HG02885 (cell line): ENCODE measurements around the gene CPN1.
"Not testable (repeated sequence)": the region's sequence is repeated elsewhere in the genome, so short reads cannot be mapped to it uniquely, and the experiment has no call there.

Experiments
- ATAC-seq: cut with Tn5 transposase; IDR thresholded peaks from one replicate; pipeline ENCODE4 v1.9.1; 2021; ENCODE audit warnings: mild to moderate bottlenecking; ENCODE audit not compliant: unreplicated experiment, poor library complexity

The CPN1 gene

DNA sequence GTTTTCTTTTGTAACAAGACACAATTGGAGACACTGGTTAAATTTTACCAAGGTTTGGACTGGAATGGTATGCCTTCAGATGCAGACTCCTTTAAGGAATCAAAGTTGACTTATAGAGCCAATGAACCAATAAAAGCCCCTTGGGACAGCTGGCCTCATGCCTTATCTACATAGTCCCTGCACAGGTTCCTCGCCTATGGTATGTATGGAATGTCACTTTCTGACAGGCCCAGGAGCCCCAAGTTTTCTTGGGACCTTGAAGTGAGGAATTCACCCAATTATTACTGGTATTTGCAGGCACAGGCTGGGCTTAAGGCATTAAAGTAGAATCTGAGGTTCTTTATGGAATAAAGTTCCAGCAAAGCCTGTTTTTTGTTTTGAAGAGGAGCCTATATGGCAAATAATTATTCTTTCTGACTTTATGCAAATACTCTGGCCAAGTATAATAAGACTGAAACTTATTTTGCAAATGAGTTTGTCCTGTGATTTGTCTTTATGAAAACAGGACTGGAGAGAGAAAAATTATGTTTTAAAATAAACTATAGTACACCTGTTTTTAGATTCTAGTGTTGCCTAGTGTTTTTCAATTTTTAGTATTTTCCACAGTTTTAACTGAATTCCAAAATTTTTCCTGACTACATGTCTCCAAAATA lies 47.8 kb downstream of the CPN1 start:
- ATAC-seq: no peak

DNA sequence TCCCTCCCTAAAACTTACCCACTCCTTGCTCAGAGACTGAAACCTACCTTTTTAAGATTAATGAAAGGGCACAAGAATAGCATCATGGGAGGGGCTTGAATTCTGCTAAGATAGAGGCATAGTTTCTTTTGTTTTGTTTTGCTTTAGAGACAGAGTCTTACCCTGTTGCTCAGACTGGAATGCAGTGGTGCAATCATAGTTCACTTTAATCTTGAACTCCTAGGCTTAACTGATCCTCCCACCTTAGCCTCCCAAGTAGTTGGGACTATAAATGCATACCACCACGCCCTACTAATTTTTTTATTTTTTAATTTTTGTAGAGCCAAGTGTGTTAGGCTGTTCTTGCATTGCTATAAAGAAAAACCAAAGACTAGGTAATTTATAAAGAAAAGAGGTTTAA lies 54.3 kb downstream of the CPN1 start:
- no peak for ATAC-seq

DNA sequence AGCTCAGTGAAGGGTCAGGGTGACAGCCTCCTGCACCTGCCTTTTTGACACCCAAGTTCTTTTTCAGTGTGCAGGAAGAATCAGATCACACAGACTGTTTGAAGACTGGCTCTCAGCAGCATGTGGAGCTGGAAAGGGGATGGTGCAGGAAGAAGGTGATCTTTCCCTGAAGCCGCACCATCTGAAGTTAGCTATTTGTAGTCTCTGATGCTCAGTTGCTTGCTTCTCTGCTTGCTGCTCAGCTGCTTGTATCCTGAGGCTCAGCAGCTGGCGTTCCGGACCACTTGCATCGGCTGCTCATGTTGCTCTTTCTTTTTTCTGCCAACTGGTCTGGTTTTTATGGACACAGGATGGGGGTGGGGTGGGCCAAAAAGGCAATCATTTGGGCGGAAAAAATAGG lies 56.1 kb downstream of the CPN1 start:
- no peak for ATAC-seq

DNA sequence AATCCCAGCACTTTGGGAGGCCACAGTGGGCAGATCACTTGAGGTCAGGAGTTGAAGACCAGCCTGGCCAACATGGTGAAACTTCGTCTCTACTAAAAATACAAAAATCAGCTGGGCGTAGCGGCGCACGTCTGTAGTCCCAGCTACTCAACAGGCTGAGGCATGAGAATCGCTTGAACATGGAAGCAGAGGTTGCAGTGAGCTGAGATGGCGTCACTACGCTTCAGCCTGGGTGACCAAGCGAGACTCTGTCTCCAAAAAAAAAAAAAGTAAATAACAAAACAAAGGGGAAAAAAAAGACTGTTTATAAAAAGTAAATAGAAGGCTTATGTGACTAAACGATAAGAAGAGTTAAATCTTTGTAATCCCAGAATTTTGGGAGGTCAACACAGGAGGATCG lies 56.9 kb downstream of the CPN1 start:
- no peak for ATAC-seq

DNA sequence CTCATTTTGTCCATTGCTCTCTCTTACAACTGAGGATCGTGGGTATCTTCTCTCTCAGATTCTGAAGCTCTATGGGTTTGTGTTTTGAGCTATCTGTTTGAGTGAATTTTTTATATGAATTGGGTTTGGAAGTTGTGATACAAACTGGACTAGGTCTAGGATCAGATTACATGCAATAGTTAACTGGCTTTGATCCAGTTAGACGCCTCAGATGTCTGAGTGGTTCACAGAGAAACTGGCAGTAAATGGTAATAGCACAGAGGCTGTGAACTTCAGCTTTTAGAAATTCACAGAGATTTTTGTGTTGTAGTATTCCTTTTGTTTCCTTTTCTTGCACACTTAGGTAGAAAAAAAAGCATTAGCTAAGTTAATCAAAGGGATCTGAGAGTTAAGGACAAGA lies 59.3 kb downstream of the CPN1 start:
- ATAC-seq: no peak

DNA sequence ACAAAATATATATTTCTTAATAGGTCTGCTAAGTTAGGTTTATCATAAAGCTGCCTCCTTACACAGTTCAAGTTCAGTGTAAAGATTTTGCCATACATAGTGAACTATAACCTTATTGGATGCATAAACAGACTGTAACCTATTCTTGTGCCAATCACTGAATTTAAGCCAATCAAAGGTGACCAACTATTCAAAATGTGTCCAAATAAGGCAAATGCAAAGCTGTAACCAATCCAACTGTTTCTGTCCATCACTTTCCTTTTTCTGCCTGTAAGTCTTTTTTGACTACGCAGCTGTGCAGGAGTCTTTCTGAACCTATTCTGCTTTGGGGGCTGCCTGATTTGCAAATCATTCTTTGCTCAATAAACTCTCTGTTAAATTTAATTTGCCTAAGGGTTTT lies 60.3 kb downstream of the CPN1 start:
- ATAC-seq: no peak

DNA sequence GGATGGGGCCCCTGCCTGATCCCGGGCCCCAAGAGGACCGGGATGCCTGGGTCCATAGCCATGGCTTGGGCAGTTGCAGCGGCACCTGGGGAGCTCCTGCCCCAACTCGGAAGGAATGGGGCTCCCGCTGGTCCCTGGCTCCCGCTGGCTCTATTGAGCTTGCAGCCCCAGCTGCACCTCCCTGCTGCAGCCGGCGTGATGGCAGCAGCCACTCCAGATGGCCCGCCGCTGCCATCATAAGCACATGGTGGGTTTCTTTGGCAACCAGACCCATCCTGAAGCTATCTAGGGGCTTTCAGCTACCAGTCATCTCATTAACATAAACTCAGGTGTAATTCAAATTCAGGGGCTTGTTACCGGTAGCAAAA lies 60.8 kb downstream of the CPN1 start:
- ATAC-seq: no peak

DNA sequence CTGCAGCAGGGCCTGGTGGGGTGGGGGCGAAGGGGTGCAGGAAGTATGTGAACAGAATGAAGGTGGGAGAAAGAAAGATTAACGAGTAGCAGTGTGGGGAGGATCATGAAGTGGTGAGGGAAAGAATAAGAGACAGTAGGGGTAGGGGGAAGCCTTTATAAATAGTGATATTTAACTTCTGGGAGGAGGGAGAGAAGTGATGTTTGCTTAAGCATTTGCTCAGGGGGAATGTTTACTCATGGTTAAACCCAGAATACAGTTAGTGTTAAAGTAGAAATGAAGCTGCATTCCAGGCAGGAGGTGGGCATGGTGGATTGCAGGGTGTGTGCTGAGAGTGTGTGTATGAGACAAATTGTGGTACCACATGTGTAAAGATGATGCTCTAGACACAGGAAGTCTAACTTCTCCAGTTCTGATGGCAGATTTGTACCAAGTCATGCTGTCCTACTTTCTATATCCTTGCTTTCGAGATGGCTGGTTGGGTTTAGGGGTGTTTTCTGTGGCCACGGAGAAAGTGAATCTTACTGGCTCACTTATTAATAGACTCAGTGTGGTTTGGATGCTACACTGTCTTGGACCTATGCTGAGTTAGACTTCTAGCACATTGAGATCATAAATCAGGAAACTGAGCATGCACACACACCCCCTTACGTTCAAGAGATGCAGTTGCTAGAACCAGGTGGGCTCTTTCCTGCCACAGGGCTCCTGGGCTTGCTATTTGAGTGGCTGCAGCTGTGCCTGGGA lies 61.4 kb downstream of the CPN1 start:
- ATAC-seq: peak; percentile 64

DNA sequence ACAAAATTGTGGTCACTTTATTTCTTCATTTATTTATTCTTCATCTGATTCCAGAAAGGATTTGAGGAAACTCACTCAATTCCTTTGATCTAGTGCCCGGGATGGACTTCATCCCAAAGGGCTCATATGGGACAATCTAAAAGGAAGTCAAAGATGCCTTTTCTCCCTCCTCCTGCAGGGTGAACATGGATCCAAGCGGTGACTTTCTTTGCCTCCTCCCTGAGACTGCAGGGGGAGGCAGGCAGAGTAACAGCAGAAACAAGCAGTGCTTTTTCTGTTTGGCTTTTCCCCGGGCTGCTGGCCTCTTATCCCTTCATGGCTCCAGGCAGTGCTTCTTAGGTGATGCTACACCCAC lies 61.9 kb downstream of the CPN1 start:
- no peak for ATAC-seq

DNA sequence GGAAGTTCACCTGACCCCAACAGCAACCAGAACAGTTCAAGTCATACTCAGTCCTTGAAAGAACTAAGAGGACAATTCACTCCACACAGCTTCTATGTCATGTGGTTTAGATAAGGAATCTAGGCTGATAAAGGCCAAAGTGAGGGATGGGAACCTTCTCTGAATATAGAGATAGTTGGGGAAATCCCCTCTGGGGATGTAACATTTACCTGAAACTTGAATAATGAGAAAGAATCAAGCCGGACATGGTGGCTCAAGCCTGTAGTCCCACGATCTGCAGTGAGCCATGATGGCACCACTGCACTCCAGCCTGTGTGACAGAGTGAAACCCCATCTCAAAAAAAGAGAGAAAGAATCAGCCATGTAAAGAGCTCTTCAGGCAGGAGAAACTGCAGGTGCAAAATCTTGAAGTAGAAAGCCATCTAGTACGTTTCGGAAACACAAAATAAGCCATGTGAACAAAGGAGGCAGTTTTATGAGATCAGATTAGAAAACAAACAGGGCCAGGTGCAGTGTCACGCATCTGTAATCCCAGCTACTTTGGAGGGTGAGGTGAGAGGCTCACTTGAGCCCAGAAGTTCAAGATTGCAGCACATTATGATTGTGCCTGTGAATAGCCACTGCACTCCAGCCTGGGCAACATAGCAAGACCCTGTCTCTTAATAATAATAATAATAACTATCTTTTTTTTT lies 67.5 kb downstream of the CPN1 start:
- ATAC-seq: peak; percentile 58

DNA sequence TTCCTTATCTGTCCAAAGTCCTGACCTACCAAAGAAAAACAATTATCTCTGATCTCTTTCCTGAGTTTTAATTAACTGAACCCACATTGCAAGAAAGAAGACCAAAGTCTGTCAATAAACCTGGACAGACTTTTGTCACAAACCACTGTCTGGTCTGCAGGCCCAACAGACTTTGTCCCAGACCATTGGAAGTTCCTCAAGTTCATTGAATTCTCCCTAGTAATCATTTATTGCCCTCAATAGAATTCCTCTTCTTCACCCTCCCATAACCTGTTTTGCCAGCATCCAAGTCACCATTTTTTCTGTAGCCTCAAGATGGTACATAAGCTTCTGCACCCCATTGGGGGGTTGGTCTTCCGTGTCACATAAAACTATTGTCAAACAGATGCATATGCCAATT lies 68.0 kb downstream of the CPN1 start:
- no peak for ATAC-seq

DNA sequence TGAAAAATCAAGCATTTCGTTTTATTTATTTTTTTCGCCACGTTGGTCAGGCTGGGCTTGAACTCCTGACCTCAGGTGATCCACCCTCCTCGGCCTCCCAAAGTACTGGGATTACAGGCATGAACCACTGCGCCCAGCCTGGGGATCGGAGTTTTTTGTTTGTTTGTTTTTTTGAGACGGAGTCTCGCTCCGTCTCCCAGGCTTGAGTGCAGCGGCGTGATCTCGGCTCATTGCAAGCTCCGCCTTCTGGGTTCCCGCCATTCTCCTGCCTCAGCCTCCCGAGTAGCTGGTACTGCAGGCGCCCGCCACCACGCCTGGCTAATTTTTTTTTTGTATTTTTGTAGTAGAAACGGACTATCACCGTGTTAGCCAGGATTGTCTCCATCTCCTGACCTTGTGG lies 69.8 kb downstream of the CPN1 start:
- not testable (repeated sequence) for ATAC-seq

DNA sequence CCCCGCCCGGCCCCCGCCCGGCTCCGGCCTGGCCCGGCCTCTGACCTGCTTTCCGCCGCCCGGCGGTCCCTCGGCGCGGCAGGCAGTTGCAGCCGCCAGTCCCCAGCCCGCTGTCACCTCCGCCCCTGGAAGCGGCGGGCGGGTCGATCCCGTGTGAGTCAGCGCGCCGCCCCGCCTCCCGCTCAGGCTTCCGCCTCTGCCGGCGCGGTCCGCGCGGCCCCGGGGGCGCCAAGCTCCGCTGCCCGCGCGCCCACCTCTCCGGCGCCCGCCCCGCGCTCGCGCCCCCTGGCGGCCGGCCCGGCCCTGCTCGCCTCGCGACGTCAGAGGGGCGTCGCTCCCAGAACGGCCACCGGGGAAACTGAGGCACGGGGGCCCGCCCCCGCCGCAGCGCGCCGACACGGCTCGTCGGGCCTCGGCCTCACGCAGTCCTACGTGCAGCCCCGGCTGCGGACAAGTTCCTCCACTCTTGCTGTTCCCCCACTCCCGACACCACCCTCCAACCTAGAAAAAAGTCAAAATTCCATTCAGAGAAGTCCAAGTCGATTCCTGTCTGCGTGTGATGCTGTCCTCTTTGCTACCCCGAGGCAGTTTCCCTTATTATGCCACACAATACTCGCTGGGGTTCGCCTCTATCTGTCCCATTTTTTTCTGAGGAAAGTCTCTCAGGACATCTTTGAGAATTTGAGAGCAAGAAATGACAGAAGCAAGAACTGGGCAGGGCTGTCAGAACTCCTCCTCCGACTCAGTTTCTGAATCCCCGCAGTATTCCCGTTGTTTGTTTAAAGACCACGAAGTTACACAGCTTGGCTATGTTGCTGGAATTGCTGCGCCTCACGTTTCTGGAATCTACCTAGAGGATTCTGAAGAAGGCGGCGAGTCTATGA lies 71.6 kb downstream of the CPN1 start, which contains the start of gene DNMBP:
TSS of gene DNMBP (minus strand) at position 155 of the 884 bp plus-strand sequence. CDS start 37,823 bp downstream, outside the sequence.
- ATAC-seq: peak; percentile 73

DNA sequence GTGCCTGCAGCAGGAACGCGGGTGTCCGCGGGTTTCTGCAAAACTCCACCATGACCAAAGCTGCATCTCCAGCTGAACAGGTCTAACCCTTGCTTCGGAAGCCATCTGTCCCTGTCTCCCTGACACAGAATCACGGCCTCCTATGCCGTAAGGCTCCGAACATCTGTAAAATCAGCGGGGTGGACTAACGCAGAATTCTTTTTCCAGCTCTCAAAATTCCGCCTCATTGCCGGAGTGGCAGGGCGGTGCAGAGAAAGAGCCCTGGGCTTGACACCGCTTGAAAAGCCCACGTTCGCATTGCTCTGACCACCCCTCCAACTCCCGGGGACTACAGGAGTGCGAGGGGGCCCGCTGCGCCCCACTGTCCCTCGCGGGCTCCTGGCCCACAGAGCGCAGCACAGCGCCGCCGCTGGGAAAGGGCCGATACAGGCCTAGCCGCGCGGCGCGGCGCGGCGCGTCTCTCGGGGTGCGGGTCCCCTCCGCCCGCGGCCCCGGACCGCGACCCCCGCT lies 72.3 kb downstream of the CPN1 start:
- peak; percentile 60 for ATAC-seq

DNA sequence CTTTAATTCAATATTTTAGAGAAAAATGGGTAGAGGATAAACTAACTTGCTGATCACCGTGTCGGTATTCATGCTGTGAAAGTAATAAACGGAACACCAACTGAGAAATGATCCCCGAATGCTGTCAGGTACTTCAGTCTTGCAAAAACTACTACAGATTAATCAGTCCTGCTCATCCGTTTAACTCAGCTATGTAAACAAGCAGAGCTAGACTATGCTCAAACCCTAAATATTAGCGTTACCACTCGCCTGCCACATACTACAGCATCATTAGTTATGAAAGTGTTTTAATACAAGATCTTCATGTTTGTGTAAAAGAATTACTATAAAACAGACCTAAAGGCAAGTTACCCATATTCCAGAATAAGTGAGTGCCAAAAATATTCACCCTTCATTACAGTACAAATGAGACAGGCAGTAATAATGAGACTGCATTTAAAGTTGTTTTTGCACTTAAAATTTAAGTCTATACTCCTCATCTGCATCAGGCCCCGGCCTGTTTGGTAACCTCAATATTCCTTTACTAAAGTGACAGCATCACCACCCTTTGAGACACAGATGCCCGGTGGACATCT lies 72.9 kb downstream of the CPN1 start:
- no peak for ATAC-seq

DNA sequence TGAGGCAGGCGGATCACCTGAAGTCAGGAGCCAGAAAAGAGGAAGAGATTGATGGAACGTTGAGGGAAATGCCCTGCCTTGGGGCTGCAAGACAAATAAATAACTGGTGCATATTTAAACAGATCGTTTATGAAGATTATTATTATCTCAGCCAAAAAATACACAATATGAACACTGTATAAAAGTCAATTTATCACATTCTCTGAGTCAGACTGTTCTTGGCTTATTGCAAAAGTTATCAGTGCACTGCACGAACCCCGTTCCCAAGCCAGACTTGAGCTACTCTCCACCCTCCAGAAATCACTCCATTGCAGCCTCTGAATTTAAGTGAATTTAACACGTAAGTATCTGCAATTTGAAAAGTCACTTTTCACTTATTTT lies 73.5 kb downstream of the CPN1 start:
- no peak for ATAC-seq

DNA sequence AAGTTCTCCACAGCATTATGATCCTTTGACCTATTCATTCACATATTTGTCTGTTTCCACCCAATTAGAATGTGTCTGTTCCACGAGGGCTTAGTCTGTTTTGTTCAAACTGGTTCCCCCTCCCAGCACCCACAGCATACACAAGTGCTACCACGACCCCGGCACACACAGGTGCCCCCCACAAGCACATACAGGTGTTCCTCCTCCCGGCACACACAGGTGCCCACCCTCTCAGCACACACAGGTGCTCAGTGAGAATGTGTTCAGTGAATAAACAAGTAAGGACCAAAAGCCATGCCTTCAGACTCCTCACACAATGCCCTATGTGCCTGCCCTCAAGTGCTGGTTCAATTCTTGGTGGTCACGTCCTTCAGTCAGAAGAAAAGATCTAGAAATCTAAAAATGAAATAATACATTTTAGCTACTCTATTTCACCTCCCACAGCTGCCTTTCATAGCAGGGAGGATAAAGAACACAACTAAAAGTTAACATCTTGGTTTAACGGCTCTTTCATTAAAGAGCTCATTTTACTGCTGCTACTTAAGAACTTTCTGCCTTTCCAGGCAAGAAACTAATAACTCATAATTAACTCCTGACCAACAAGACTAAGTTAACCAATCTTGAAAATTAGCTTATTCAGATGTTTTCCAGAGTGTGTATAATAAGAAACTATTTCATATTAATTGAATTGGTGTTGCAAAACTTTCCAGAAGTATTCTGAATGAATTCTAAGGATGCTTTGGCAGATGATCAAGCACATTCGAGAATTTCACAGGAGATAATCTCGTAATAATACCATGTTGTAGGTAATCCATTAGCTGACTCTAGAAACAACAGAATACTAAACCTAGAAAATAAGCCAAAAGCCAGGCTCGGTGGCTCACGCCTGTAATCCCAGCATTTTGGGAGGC lies 74.2 kb downstream of the CPN1 start:
- ATAC-seq: no peak

DNA sequence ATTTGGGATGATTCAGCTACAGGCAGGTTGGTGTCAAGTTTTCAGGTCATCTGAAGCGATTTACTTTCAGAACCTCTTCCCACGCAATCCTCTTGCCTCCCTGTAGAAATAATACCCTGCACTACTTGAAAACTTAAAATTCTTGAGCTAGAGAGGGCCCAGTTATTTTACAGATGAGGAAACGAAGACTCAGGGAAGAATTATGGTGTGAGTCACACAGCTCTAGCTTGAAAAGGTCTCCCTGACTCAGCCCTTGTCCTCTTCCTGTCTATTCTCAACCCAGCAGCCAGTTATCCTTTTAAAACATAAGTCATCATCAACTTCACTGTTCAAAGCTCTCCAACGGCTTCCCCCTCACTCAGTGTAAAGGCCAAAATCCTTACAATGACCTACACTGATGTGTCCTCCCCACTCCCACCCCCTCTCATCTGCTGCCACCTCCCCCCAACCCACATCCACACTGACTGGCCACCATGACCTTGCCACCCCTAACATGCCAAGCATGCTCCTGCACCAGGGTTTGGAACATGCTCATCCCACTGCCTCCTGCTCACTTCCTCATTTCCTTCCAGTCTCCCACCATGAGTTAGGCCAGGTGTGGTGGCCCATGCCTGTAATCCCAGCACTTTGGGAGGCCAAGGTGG lies 75.3 kb downstream of the CPN1 start:
- ATAC-seq: no peak
